ENCODE measurements around the gene SLC2A10.

The SLC2A10 gene

DNA sequence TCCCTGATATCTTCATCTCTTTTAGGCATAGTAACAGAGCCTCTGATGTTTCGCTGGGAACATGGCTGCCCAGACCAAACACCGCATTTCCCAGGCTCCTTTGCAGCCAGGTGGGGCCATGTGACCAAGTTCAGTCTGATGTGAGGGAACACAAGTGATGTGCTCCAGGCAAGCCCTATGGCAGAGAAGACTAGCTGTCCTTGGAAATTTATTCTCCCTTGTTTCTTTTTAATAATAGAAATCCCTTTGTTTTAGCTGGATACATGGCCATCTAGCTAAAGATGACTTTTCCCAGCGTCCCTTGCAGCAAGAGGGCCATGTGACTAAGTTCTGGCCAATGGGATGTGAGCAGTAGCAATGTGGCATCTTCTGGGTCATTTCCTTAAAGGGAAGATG lies 30.8 kb downstream of the SLC2A10 start:
- no peak overlapping the region for H3K4me3 ChIP-seq (ENCODE audit: control insufficient read depth, low read depth, low read length)
- no peak for DNase-seq (ENCODE audit: low read depth)
- TF ChIP-seq, protein P1, sequence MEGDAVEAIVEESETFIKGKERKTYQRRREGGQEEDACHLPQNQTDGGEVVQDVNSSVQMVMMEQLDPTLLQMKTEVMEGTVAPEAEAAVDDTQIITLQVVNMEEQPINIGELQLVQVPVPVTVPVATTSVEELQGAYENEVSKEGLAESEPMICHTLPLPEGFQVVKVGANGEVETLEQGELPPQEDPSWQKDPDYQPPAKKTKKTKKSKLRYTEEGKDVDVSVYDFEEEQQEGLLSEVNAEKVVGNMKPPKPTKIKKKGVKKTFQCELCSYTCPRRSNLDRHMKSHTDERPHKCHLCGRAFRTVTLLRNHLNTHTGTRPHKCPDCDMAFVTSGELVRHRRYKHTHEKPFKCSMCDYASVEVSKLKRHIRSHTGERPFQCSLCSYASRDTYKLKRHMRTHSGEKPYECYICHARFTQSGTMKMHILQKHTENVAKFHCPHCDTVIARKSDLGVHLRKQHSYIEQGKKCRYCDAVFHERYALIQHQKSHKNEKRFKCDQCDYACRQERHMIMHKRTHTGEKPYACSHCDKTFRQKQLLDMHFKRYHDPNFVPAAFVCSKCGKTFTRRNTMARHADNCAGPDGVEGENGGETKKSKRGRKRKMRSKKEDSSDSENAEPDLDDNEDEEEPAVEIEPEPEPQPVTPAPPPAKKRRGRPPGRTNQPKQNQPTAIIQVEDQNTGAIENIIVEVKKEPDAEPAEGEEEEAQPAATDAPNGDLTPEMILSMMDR (conservative IDR thresholded peaks at IDR 0.05; ENCODE audit: control insufficient read depth, insufficient read depth, low read depth, low read length), result no peak

DNA sequence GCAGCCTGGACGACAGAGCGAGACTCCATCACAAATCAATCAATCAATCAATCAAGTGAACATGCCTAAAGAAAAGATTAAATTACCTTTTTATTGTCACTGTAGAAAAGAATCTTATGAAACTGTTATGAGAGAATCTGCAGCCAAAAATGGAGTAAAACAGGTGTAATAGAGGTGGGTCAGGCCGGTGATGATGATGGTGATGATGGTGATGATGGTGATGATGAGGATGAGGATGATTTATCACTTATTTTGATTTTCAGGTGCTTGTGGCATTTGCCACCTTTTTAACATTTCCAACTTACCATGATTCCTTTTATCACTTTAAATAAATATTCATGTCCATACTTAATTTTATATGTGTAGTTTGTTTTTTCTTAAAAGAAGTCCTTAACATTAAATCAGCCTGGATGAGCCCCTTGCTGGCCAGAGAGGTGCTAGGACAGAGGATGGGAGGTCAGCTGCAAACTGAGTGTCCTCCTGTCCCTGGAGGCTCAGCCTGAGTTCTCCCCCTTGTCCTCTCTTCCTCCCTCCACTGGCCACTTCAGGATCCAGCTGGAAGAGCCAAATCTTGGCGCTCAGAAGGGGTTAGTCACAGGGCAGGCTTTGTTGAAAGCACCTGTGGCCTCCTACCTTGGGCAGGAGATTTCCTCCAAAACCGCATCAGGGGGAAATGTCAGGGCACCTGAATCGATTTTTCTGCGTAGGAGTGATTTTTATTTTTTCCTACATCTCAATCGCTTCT lies 32.6 kb downstream of the SLC2A10 start:
- no peak overlapping the region for H3K4me3 ChIP-seq (ENCODE audit: control insufficient read depth, low read depth, low read length)
- DNase-seq (ENCODE audit: low read depth), result no peak
- TF ChIP-seq, protein P1 (conservative IDR thresholded peaks at IDR 0.05; ENCODE audit: control insufficient read depth, insufficient read depth, low read depth, low read length), result no peak

DNA sequence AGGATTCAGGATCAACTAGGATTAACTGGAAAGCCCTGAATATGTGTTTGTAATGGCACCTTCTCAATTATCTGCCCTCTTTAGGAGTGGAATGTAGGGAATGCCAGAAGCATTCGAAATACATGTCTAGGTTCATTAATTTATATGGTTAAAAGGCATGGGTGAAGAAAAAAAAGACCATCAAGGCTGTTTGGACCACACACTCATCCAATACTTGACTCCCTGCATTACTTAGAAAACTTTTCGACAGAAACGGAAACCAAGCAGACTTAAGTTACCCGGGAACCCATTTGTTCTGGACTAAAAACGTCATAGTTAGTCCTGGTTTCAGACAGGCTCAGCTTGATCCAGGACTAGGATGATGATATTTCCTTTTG lies 33.2 kb downstream of the SLC2A10 start:
- H3K4me3 ChIP-seq (ENCODE audit: control insufficient read depth, low read depth, low read length), result no peak overlapping the region
- TF ChIP-seq, protein P1 (conservative IDR thresholded peaks at IDR 0.05; ENCODE audit: control insufficient read depth, insufficient read depth, low read depth, low read length), result no peak
- no peak for DNase-seq (ENCODE audit: low read depth)

DNA sequence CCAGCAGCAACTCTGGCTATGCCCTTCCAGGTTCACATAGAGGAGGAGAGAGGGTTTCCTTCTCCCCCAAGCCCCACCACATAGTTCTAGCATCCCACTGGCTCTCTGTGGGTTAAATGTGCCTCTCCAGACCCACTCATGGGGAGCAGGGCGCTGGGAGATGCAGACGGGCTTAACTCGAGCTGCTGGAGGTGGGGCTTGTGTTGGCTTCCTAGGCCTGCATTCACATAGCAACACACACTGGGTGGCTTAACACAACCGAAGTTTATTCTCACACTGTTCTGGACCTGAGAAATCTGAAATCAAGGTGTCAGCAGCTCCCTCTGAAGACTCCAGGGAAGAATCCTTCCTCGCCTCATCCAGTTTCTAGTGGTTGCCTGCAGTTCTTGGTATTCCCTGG lies 33.6 kb downstream of the SLC2A10 start:
- no peak overlapping the region for H3K4me3 ChIP-seq (ENCODE audit: control insufficient read depth, low read depth, low read length)
- TF ChIP-seq, protein P1 (conservative IDR thresholded peaks at IDR 0.05; ENCODE audit: control insufficient read depth, insufficient read depth, low read depth, low read length), result no peak
- no peak for DNase-seq (ENCODE audit: low read depth)

DNA sequence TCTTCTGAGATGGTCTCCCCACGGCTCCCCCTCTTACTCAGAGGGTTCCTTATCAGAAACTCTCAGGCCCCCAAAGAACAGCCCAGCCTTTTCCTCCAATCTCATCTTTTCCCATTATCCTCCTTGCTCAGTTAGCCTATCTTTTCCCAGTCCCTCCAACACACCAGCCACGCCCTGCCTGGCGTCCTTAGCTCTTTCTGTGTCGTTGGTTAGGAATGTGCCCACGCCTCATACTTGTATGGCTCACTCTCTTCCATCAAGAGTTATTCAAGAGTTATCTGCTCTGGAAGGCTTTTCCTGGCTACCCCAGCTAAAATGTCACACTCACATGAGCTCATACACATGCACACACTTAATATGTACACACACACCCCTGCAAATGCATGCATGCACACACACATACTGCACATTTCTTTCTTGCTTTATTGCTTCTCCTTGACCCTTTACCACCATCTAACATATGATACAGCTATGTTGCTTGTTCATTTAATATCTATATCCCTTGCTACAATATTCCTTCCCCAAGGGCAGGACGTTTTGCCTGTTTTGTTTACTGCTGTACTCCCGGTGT lies 37.6 kb downstream of the SLC2A10 start:
- TF ChIP-seq, protein P1 (conservative IDR thresholded peaks at IDR 0.05; ENCODE audit: control insufficient read depth, insufficient read depth, low read depth, low read length), result no peak
- peak; percentile 36 for DNase-seq (ENCODE audit: low read depth)

DNA sequence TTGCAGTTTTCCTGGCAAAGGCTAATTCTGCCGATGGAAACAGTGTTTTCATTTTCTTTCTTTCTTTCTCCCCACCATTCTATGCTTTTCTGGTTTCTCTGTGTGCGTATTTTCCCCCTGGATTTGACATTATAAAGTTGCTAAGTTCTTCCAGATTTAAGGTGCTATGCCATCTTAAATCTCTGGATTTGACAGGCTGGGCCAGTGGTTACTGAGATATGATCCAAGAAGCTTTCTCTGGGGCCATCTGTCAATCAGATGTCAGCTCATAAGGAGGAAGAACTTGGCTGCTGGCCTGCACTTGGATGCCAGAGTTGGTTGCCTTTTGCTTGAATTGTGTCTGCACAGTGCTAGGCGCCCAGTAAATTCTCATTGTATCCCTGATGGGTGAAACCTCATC lies 39.7 kb downstream of the SLC2A10 start:
- H3K4me3 ChIP-seq (ENCODE audit: control insufficient read depth, low read depth, low read length), result no peak overlapping the region
- TF ChIP-seq, protein P1 (conservative IDR thresholded peaks at IDR 0.05; ENCODE audit: control insufficient read depth, insufficient read depth, low read depth, low read length), result no peak
- DNase-seq (ENCODE audit: low read depth), result no peak

More for the DNA sequence above, 37.6 kb downstream of the SLC2A10 start:
- H3K4me3 ChIP-seq (ENCODE audit: control insufficient read depth, low read depth, low read length), result no peak overlapping the region
